HCT116 (cell line): Measurements from ENCODE around the gene ERI2. TPM values are rescaled to one million over a fixed set of nuclear protein-coding genes. Genes with fewer than 3 reads are reported as not detected.
A peak's percentile ranks its signal among the peaks of the same experiment; 100 is the strongest.

Source experiments
- ATAC-seq: fragments of 200-7000 bp; cut with Tn5 transposase; 2 replicates; pipeline ENCODE4 v1.9.1; 2020; ENCODE audit warnings: mild to moderate bottlenecking, moderate library complexity
- BruUV-seq: library from RNA; stranded (reverse); fragments of 400-500 nt; replicated peaks from 2 replicates; lab custom pipeline; 2021; lab: Mats Ljungman, UMichigan
- CTCF ChIA-PET: fragments of 300-600 bp; sonication (Branson Sonifier 250); formaldehyde crosslinking; loops from one replicate; lab custom pipeline; 2021; ENCODE audit warnings: antibody characterized with exemption; lab: Charles Lee
- POLR2A ChIA-PET: fragments of 300-600, 350-600 bp; sonication (Branson Sonifier 250); formaldehyde crosslinking; loops from one replicate; lab custom pipeline; 2021; ENCODE audit warnings: antibody characterized with exemption; lab: Charles Lee
- RAD21 ChIA-PET, 2 experiments: fragments of 300-600 bp; sonication (Branson Sonifier 250); formaldehyde crosslinking; loops; one replicate each; lab custom pipeline; 2023; ENCODE audit warnings: low total read pairs in 2 of 2; ENCODE audit not compliant: uncharacterized antibody in 2 of 2, unreplicated experiment in 2 of 2, low non-redundant PET in 1 of 2; lab: Charles Lee
- DNase-seq: peaks from one replicate; pipeline ENCODE4 v3.0.0-alpha.2; 2010; ENCODE audit warnings: low read depth, low spot score
- H2AFZ ChIP-seq: fragments of 200-600 bp; shearing (Covaris generic), sonication (generic); 2 replicates; pipeline ENCODE4 v1.6.1; 2017; ENCODE audit warnings: low read depth, mixed run types, mixed read lengths, antibody characterized with exemption, low read length; ENCODE audit not compliant: poor library complexity, severe bottlenecking
- H3K27ac ChIP-seq: 2 replicates; pipeline ENCODE4 v1.5.1; 2012; ENCODE audit warnings: low read depth, low read length
- H3K27me3 ChIP-seq: fragments of 200-600 bp; sonication (generic); 2 replicates; pipeline ENCODE4 v1.6.1; 2016; ENCODE audit warnings: mixed run types, low read length, mixed read lengths; ENCODE audit not compliant: insufficient read depth
- H3K36me3 ChIP-seq, 2 experiments: fragments of 200-500 bp in 1 of 2; fragments of 200-600 bp in 1 of 2; sonication (Bioruptor generic) in 1 of 2; sonication (generic) in 1 of 2; 2 replicates each; pipeline versions ENCODE4 v1.5.1 to v1.6.1; 2014 to 2016; ENCODE audit warnings: low read length in 2 of 2, inconsistent platforms in 1 of 2, mixed read lengths in 1 of 2, mixed run types in 1 of 2; ENCODE audit not compliant: insufficient read depth in 2 of 2, control insufficient read depth in 1 of 2
- H3K4me1 ChIP-seq, 2 experiments: fragments of 200-600 bp in 1 of 2; sonication (generic) in 1 of 2; 2 replicates each; pipeline versions ENCODE4 v1.5.1 to v1.6.1; 2012 to 2017; ENCODE audit warnings: low read length in 2 of 2, inconsistent platforms in 1 of 2, mild to moderate bottlenecking in 1 of 2, mixed read lengths in 1 of 2, mixed run types in 1 of 2, moderate library complexity in 1 of 2; ENCODE audit not compliant: insufficient read depth in 2 of 2, control insufficient read depth in 1 of 2
- H3K4me2 ChIP-seq: fragments of 200-600 bp; sonication (generic); 2 replicates; pipeline ENCODE4 v1.6.1; 2017; ENCODE audit warnings: mixed run types, low read length, mixed read lengths
- H3K4me3 ChIP-seq, 2 experiments: fragments of 200-600 bp in 1 of 2; sonication (generic) in 1 of 2; replicated peaks in 1 of 2; 2 replicates each; pipeline ENCODE4 v1.5.1; 2011 to 2016; ENCODE audit warnings: low read length in 2 of 2, control low read depth in 1 of 2, low read depth in 1 of 2, mild to moderate bottlenecking in 1 of 2, mixed read lengths in 1 of 2, mixed run types in 1 of 2
- H3K79me2 ChIP-seq: fragments of 200-600 bp; sonication (generic); 2 replicates; pipeline ENCODE4 v1.6.1; 2017; ENCODE audit warnings: mild to moderate bottlenecking, mixed run types, low read length, moderate library complexity, mixed read lengths; ENCODE audit not compliant: insufficient read depth
- H3K9ac ChIP-seq: fragments of 200-600 bp; sonication (generic); 2 replicates; pipeline ENCODE4 v1.6.1; 2016; ENCODE audit warnings: low read length, mixed read lengths
- H3K9me2 ChIP-seq: fragments of 200-600 bp; sonication (generic), shearing (Covaris generic); 2 replicates; pipeline ENCODE4 v1.6.1; 2017; ENCODE audit warnings: mixed run types, mild to moderate bottlenecking, moderate library complexity; ENCODE audit not compliant: insufficient read depth
- H3K9me3 ChIP-seq, 2 experiments: fragments of 200-500 bp in 1 of 2; fragments of 200-600 bp in 1 of 2; sonication (Bioruptor generic) in 1 of 2; sonication (generic) in 1 of 2; 2 replicates each; pipeline ENCODE4 v1.6.1; 2014 to 2017; ENCODE audit warnings: low read length in 2 of 2, mixed read lengths in 2 of 2, inconsistent platforms in 1 of 2, low read depth in 1 of 2, mild to moderate bottlenecking in 1 of 2, mixed run types in 1 of 2, moderate library complexity in 1 of 2; ENCODE audit not compliant: control insufficient read depth in 1 of 2, insufficient read depth in 1 of 2
- H4K20me1 ChIP-seq: fragments of 200-600 bp; sonication (generic), shearing (Covaris generic); 2 replicates; pipeline ENCODE4 v1.6.1; 2017; ENCODE audit warnings: mixed run types, mild to moderate bottlenecking, moderate library complexity; ENCODE audit not compliant: insufficient read depth
- ATF3 ChIP-seq: IDR thresholded peaks from 2 replicates; pipeline ENCODE4 v1.6.1; 2012
- CBX3 ChIP-seq: IDR thresholded peaks from 2 replicates; pipeline ENCODE4 v1.6.1; 2012; ENCODE audit warnings: low read depth
- EGR1 ChIP-seq: IDR thresholded peaks from 2 replicates; pipeline ENCODE4 v1.6.1; 2012; ENCODE audit warnings: low read depth
- FOSL1 ChIP-seq: IDR thresholded peaks from 2 replicates; pipeline ENCODE4 v1.6.1; 2012; ENCODE audit warnings: low read depth
- TCF7L2 ChIP-seq: IDR thresholded peaks from 2 replicates; pipeline ENCODE4 v1.7.0; 2011; ENCODE audit warnings: borderline replicate concordance, inconsistent platforms; ENCODE audit not compliant: insufficient read depth, insufficient read length; ENCODE audit errors: extremely low read depth
- YY1 ChIP-seq: IDR thresholded peaks from 2 replicates; pipeline ENCODE4 v1.6.1; 2011; ENCODE audit warnings: low read length, low read depth, moderate library complexity, mild to moderate bottlenecking; ENCODE audit not compliant: insufficient replicate concordance; ENCODE audit errors: extremely low read depth
- intact Hi-C: fragments of 100-400 bp; cut with micrococcal nuclease; formaldehyde crosslinking; loops from 2 replicates; pipeline ENCODE4 v1.10.0; 2022
- total RNA-seq: library from RNA; stranded (reverse); gene quantifications from one replicate; pipeline ENCODE4 v1.2.1, GENCODE V29; 2021; ENCODE audit not compliant: unreplicated experiment
- TF ChIP-seq, protein P1 (sequence below): IDR thresholded peaks from 2 replicates; pipeline ENCODE4 v1.6.1; 2011; ENCODE audit warnings: mild to moderate bottlenecking, low read length, moderate library complexity; ENCODE audit not compliant: insufficient replicate concordance; ENCODE audit errors: extremely low read depth
- TF ChIP-seq, protein P2 (sequence below): IDR thresholded peaks from 2 replicates; pipeline ENCODE4 v1.6.1; 2012

ERI2 gene
- total RNA-seq, 1 experiment from 2014 or later, result 42.1 TPM

DNA sequence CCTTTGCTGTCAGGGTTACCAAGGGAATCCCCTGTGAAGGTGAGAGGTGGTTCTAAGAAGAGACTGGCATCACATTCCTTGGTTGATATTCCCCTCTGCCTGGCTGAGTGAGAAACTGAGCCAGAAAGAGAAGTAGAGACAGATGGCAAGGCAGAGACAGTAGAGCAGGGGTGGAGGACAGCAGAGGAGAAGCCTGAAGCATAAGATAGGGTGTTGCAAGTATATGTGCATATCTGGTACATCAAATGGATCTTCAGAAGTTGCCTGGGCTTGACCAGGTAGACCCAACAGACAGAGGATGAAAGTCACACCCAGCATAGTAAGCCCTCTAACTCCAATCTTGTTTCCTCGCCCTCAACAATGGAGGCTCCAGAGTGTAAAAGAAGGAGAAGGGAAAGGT, 56.8 kb downstream of the ERI2 start (continued):
- TF ChIP-seq ATF3 (no peak), YY1 (no peak), EGR1 (no peak), CBX3 (no peak)
- TF ChIP-seq, protein P1, sequence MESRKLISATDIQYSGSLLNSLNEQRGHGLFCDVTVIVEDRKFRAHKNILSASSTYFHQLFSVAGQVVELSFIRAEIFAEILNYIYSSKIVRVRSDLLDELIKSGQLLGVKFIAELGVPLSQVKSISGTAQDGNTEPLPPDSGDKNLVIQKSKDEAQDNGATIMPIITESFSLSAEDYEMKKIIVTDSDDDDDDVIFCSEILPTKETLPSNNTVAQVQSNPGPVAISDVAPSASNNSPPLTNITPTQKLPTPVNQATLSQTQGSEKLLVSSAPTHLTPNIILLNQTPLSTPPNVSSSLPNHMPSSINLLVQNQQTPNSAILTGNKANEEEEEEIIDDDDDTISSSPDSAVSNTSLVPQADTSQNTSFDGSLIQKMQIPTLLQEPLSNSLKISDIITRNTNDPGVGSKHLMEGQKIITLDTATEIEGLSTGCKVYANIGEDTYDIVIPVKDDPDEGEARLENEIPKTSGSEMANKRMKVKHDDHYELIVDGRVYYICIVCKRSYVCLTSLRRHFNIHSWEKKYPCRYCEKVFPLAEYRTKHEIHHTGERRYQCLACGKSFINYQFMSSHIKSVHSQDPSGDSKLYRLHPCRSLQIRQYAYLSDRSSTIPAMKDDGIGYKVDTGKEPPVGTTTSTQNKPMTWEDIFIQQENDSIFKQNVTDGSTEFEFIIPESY, result no peak
- TF ChIP-seq, protein P2, sequence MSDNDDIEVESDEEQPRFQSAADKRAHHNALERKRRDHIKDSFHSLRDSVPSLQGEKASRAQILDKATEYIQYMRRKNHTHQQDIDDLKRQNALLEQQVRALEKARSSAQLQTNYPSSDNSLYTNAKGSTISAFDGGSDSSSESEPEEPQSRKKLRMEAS, result no peak

DNA sequence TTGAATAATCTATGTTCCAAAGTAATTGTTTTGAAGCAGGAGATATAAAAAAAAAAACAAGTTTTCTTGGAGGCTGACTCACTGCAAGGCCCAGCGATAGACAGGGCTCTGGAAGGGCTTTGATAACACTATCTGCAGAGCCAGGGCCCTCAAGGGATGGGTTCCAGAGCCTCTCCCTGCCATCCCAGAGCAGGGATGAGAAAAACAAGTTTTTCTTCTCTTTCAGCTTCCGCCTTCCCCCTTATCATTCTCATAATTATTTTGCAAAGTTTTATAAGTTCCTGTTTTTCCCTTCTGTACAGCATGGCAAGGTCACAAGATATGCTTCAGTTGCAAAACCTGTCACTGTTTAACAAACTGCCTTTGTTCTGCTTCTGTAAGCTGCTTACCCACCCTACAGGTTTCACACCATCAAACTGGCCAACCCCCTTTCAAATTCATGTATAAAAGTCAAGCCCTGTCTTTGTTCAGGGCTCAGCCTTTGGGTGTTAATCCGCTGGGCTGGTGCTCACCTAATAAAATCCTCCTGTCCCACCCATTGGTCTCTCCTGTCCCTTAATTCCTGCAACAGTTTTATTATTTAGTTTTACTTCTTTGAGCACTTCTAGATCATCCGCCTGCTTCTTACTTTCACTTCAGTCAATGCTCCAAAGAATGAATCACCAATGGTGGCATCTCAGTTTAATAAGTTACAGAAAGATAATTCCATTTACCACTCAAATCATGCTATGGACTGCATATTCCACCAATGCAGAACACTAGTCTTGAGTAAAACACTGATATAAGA, 59.0 kb downstream of the ERI2 start:
- Histone ChIP-seq H3K79me2 (no peaks in the 10 kb centered on the region), H3K4me1 (peaks cover 0 to under 1% of the 10 kb centered on the region in 2 experiments; a peak in 1 of 4 replicates), H4K20me1 (no peaks in the 10 kb centered on the region), H3K4me2 (no peak overlapping the region), H2AFZ (no peak overlapping the region), H3K27me3 (peaks cover 4% of the 10 kb centered on the region; the same call in 1 of the 2 replicates), H3K9me3 (peaks cover 2 to 4% of the 10 kb centered on the region in 2 experiments; a peak in 1 of 4 replicates), H3K36me3 (no peaks in the 10 kb centered on the region), H3K27ac (no peak overlapping the region), H3K9ac (no peak overlapping the region), H3K9me2 (no peaks in the 10 kb centered on the region), H3K4me3 (no peak overlapping the region)
- intact Hi-C loops, result no loop called here
- RAD21 ChIA-PET, result no interaction called here
- CTCF ChIA-PET, result no interaction called here
- ATAC-seq, result no peak
- POLR2A ChIA-PET, result no interaction called here
- TF ChIP-seq TCF7L2, result no peak
- TF ChIP-seq CBX3, result peak; percentile 92
- no peak for TF ChIP-seq FOSL1
- peak; percentile 22 for DNase-seq
- no TSS peak for BruUV-seq
